ENCODE measurements around the gene DNASE1L2.

Gene DNASE1L2

DNA sequence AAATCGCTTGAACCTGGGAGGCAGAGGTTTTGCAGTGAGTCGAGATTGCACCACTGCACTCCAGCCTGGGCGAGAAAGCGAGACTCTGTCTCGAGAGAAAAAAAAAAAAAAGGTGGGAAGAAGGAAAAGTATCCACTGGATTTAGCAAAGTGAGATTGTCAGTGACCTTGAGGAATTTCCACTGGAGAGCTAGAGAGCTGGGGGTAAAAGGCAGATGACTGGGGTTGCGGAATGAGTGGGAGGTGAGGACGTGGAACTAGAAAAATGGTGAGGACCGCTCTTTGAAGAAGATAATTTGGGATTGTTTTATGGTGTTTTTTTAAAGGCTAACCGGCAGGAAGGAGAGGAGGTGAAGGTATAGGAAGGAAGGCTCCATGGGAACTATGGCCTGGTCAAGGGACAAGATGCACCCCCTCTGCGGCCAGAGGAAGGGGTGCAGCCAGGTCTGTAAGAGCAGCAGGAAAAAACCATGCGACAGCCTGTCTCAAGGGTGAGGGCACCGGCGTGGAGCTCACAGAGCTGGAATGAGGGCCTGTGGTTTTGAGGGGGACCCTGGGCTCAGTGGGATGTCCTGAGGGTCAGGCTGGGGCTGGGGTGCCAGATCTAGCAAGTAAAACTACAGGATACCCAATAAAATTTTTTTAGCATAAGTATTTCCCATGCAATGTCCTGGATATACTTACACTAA lies 31.7 kb upstream of the DNASE1L2 start:
- peak; percentile 53 for DNase-seq (ENCODE audit: low read depth)

DNA sequence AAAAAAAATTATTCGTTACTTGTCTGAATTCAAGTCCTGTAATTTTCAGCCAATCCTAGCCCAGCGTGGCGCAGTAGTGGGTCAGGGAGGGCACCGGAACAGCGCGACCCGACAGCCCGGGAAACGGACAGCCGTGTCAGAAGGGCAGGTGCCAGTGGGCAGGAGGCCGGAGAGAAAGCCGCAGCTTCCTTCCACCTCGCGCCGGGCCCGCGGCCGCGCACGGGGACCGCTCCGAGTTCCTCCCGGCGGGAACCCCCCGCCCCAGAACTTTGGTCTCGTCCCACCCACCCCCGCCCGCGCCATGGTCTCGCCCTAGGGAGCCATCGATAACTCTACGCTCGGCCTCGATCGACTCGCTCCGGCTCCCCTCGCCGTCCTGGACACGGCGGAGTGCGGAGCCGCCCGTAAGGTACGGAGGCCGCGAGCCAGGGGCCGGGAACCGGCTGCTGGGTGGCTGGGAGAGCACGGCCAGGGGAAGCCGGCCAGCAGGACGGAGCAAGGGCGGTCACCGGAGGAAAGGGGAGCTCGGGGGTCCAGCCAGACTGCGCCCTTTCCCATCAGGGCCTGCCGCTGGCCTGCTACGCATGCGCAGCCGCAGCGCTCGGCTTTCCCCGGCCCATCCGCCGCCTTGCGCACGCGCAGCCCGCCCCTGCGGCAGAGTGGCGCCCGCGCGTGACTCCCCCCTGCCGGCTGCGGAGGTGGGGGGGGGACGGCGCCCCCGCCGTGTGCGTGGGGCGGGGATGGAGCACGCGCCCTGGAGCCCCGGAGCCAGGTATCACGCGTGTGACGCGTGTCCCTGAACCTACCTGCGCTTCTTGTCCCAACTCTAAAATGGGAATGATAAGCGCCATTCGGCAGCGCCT lies 30.9 kb upstream of the DNASE1L2 start, which contains the start of gene MLST8:
Gene MLST8 (plus strand): TSS at position 351 of the 863 bp plus-strand sequence. CDS start 632 bp downstream, outside the sequence.
- DNase-seq (ENCODE audit: low read depth), result peak; percentile 78

DNA sequence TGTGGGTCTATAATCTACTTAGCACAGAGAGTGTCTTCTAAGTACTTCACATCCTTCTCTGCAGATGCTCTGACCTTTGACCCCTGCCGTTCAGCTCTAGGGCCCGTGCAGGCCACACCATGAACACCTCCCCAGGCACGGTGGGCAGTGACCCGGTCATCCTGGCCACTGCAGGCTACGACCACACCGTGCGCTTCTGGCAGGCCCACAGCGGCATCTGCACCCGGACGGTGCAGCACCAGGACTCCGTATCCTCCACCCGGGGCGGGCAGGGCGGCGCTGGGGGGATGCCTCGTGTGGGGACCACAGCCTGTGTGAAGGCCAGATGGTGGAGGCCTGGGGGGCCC lies 30.3 kb upstream of the DNASE1L2 start:
- no peak for DNase-seq (ENCODE audit: low read depth)

DNA sequence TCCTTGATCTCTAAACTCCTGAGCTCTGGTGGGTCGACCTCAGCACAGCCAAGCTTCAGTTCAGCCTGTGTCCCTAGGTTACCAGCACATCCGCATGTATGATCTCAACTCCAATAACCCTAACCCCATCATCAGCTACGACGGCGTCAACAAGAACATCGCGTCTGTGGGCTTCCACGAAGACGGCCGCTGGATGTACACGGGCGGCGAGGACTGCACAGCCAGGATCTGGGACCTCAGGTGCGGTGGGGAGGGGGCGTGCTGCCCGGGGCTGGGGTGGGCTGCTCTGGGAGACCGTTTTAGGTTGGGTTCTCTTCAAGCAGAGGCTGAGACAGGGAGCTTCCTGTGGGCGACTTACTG lies 29.8 kb upstream of the DNASE1L2 start:
- no peak for DNase-seq (ENCODE audit: low read depth)

DNA sequence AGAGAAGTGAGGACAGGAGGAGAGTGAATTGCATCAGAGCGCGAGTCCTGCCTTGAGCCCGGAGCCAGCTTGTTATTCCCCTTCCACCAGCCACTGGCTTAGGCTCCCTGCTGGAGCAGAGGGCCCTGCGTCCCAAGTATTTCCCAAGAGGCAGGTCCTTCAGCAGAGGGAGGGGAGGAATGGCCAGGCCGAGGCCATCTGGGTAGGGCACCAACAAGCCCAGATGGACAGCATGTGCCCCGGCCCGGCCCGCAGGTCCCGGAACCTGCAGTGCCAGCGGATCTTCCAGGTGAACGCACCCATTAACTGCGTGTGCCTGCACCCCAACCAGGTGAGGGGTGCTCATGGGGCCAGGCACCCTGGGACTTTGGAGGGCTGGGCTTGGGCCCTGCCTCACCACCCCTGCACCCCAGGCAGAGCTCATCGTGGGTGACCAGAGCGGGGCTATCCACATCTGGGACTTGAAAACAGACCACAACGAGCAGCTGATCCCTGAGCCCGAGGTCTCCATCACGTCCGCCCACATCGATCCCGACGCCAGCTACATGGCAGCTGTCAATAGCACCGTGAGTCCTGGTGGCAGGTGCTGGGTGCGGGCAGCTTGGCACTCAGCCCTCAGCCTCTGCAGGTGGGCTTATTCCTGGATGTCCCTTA lies 29.3 kb upstream of the DNASE1L2 start:
- DNase-seq (ENCODE audit: low read depth), result no peak

DNA sequence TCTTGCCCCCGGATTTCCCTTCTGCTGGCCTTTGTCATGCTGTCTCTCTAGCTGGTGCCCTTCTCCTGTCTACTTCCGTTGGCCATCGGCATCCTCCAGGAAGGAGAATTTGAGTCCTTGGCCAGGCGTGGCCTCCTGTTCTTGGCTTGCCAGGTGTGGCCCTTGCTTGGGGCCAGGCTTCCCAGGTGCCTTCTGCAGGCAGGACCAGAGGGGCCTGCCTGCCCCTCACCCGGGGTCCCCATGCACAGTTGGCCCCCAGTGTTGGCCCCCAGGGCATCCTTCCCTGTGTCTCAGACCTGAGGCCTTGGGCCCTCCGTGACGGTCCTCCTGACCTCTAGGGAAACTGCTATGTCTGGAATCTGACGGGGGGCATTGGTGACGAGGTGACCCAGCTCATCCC lies 28.4 kb upstream of the DNASE1L2 start:
- DNase-seq (ENCODE audit: low read depth), result no peak

DNA sequence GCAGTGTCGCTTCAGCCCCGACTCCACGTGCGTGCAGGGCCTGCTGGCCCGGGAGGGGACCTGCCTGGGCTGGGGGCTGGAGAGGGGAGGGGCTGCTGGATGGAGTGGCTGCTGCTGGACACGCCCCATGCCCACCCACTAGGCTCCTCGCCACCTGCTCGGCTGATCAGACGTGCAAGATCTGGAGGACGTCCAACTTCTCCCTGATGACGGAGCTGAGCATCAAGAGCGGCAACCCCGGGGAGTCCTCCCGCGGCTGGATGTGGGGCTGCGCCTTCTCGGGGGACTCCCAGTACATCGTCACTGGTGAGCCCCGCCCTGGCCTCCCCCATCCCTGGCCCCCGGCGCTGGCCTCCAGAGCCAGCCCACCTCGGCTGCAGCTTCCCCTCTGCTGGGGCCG lies 27.9 kb upstream of the DNASE1L2 start:
- no peak for DNase-seq (ENCODE audit: low read depth)

DNA sequence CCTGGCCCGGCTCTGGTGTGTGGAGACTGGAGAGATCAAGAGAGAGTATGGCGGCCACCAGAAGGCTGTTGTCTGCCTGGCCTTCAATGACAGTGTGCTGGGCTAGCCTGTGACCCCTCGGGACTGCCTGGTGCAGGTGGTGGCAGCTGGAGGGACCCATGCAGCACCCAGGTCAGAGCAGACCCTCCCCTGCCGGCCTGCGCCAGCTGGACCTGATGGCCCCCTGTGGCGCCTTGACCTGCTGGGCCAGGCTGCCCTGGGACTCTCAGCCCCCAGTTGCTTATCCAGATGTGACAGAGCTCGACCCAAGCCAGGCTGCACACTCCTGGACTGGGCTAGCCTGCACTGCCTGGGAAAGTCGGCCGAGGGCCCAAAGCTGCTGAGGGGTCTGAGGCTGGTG lies 27.5 kb upstream of the DNASE1L2 start:
- DNase-seq (ENCODE audit: low read depth), result no peak

DNA sequence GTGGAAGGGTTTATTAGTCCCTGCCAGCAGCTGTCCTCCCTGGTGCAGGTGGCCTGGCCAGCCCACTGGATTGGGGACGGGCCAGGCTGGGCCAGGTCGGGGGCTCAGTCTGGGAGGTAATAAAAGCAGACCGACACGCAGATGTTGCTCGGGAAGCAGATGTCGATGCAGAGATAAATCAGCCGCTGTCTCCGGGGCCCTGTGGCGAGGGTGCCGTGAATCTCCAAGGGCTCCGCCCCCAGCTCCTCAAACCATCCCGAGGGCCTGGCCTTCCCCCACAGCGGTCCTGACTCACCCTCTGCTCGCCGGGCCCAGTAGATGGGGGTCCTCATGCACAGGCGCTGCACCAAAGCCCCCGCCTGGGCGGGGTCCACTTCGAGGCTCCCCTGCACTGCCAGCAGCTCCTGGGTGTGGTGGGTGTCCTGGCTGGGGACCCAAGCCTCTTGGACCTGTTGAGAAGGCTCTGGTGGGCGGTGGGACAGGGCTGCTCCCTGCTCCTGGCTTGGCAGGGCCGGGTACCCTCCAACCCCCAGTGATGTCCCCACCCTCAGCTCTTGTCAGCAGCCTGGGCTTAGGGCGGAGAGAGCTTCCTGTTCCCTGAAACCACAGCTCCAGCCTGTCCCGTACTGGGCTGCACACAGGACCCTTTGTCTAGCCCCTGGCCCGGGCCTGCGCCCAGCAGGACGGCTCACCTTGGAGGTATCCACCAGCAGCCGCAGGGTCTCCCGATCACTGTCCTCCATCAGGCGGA lies 26.8 kb upstream of the DNASE1L2 start:
- DNase-seq (ENCODE audit: low read depth), result no peak

DNA sequence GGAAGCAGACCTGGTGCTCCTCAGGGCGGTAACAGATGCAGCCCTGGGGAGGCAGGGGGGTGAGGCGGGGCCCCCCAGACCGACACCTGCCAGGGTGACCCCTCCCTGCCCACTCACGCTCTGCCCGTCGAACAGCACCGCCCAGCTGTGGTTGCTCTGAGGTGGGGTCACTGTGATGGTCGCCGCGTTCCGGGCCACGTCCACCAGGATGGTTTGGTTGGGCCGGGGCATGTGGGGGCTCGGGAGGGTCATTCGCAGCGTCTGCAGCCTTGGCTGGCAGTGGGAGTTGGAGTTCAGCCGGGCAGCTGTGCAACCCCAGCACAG lies 26.3 kb upstream of the DNASE1L2 start:
- DNase-seq (ENCODE audit: low read depth), result no peak

DNA sequence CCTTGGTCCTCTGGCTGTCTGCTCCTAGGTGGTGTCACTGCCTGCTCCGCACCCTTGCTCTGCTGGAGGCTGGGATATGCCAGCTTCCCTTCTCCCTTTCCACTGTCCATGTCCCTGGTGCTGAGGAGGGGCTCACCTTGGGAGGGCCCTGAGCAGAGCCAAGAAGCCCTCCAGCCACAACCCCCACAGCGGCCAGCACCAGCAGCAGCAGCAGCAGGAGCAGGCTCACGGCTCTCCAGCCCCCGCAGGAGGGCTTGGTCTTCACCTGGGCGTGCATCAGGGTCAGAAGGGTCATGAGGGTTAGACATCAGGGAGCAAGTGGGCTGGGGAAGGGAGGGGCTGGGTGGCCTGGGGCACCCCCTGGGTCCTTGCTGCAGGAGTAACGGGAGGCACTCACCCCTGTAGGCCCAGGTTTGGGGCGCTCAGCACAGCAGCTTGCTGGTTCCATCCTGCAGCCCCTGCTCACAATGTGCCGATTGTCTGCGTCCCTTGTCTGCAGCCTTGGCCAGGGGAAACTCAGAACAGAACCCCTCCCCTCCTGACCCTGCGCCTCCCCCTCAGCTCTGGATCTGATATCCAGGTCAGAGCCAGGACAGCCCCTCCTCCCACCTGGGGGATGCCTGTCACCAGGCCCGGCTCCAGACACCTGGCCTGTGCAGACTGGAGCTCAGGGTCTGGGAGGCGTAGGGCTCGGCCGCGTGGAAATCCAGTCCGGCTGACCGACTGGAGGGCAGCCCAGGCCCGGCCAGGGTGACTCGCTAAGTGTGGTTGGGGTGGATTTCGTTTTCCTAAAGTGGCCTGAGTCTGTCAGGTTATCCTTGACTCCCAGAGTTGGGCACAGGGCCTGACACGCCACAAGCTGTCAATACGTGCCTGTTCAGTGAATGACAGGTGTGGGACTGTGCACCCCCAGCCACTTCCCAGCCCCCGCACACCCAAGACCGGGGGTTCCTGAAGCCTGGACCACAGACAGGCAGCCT lies 25.6 kb upstream of the DNASE1L2 start, which contains the start of gene BRICD5:
Gene BRICD5 (minus strand): TSS at position 478 of the 980 bp plus-strand sequence. CDS start 30 bp downstream, at position 448.
- DNase-seq (ENCODE audit: low read depth), result no peak

DNA sequence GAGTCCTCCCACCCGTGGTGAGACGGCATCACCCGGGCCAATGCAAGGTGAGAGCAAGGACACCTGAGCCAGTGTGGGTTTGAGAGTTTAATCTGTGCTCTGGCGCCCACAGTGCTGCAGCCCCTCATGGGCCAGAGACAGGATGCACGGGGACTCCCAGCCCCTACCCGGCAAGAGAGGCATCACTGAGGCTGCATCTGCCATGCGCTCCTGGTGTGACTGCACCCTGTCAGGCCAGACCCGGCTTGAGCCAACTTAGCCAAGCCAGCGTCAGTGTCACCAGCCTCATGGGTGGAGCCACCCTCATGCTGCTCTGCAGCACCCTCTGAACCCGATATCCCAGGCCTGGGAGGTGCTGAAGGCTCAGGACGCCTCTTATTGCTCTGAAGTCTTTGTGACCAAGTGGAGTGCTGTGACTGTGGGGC lies 24.3 kb upstream of the DNASE1L2 start:
- DNase-seq (ENCODE audit: low read depth), result no peak

DNA sequence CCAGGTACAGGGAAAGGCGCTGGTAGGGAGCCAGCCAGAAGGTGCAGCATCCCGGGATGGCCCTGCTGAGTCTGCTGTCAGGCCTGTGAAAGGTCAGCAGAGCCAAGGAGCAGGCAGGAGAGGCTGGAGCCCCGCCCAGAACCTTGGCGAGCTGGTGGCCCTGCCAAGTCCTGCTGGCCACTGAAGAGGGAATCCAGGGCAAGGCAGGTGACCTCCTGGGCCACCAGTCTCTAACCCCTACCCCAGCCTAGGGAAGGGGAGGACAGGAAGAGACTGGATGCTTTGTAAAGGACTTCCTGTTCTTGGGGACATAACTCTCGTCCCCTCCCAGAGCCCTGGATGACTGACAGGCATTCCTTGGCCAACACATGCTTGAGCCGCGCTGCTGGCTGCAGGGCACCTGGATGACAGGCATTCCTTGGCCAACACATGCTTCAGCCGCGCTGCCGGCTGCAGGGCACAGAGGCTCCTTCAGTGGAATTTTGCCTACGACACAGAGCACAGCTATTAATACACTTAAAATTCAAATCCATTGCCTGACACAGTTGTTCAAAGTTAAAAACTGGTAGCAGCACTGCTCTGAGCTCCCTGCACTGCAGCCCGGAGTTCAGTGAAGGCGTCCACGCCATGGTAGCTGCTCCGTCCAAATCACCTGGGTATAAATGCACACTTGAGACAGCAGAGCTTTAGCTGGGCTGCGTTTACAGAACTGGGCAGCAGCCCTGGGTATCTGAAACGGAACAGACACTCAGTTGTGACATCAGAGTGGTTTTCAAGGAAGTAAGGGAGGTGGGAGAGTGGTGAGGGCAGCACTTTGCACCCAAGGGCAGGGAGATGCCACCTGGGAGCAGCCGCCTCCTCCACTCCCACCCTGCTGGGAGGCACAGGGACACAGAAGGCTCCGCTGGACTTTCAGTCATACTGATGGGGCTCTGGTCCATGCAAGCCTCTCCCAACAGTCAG lies 23.6 kb upstream of the DNASE1L2 start:
- DNase-seq (ENCODE audit: low read depth), result no peak

DNA sequence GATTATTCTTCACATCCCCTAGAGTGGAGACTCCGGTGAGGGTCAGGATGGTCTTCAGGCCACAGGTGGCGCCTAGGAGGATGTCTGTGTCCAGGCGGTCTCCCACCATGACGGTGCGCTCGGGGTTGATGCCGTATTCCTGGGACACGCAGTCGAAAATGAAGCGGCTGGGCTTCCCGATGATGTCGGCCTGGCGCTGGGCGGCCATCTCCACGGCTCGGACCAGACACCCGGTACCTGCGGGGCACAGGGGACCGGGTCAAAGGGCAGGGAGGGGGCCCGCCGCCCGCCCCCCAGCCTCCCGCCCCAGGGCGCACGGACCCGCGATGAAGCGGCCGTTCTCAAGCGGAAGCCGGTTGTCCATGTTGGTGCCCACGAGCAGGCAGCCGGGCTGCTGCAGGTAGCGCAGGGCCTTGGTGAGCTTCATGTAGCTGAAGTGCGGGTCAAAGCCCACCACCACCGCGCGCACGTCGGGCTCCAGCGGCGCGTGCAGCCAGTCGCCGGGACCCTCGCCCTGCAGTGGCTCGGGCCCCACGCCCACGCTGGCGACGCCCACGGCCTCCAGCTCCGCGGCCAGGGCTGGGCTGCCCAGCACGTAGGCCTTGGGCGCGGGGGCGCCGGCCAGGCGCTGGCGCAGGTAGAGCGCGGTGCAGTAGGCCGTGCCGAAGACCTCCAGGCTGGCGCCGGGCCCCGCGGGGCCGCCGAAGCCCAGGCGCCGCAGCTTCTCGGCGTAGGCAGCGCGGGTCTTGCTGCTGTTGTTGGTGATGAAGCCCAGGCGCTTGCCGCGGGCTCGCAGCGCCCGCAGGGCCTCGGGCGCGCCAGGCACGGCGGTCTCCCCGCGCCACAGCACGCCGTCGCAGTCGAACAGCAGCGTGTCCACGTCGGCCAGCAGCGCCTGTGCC lies 22.2 kb upstream of the DNASE1L2 start:
- no peak for DNase-seq (ENCODE audit: low read depth)

DNA sequence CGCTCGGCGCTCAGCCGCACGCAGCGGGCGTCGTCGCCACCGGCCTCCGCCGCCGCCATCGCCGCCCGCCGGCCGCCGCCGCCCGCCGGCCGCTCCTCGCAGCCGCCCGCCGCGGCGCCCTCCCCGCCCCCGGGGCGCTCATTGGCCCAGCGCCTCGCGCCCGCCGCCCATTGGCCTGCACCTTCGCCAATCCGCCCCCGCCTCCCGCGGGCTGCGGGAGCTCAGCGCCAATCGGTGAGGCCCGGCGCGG lies 21.6 kb upstream of the DNASE1L2 start, which contains the start of gene PGP:
Gene PGP (minus strand): TSS at position 122 of the 250 bp plus-strand sequence. CDS start 63 bp downstream, at position 59.
- no peak for DNase-seq (ENCODE audit: low read depth)

DNA sequence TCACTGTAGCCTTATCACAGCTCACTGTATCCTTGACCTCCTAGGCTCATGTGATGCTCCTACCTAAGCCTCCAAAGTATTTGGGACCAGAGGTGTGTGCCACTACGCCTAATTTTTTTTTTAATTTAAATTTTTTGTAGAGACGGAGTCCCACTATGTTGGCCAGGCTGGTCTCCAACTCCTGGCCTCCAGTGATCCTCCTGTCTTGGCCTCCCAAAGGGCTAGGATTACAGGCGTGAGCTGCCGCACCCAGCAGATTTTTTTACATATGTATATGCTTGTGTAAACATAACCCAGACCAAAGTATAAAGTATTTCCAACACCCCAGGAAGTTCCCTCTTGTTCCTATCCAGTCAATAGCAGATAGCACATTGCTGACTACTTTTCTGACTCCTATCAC lies 19.9 kb upstream of the DNASE1L2 start:
- DNase-seq (ENCODE audit: low read depth), result no peak

DNA sequence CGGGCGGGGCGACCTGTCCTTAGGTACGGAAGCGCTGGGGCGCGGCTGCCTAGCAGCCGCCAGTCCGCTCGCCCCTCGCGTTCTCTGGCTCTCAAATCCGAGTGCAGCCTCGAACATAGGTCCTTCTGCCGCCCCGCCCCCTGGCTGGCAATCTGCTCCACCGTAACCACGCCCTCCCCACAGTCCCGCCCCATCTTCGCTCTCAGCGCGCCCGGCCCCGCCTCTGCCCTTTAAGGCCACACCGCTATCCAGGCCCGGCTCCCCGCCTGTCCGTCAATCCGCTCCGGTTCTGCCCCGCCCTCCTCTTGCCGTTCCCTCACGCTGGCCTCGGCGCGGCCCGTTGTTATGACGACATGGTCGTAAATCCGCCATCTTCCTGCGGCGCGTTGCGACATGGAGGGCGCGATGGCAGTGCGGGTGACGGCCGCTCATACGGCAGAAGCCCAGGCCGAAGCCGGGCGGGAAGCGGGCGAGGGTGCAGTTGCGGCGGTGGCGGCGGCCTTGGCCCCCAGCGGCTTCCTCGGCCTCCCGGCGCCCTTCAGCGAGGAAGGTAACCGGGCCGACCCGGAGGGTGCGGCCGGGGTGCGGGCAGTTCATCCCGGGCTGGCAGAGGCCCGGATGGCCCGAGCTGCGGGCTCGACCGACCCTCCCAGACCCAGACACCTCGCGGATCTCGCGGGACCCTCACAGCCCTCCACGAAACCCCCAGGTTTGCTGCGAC lies 12.9 kb upstream of the DNASE1L2 start, which contains the start of gene E4F1:
Gene E4F1 (plus strand): TSS at position 371 of the 721 bp plus-strand sequence. CDS start 23 bp downstream, at position 394.
- DNase-seq (ENCODE audit: low read depth), result peak; percentile 99

DNA sequence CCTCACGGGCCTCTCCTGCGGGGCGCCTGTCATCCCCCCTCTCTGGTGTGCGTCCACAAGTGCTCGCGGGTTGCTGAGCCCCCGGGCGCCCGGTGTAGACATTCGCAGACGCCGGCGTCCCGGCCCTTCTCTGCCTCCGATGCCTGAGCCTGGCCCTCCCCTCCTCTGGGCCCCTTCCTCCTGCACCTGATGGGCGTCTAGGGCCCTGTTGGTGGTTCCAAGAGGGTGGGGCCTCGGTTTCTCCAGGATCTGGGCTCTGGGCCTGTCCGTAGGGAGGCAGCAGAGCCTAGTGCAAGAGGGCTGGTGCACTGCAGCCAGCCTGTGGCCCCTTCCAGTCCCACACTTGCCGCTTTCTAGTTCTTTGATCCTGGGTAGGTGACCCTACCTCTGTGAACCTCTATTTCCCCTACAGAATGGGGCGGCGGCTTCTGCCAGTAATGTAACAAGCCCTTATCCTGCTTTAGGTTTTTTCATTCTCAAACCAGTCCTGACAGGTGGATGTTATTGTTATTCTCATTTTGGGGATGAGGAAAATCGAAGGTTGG lies 12.2 kb upstream of the DNASE1L2 start:
- peak; percentile 41 for DNase-seq (ENCODE audit: low read depth)
